Retina (tissue), 1 donor: ENCODE results near the gene GPAT2.
"Not testable (repeated sequence)": the region's sequence is repeated elsewhere in the genome, so short reads cannot be mapped to it uniquely, and the experiment has no call there.

ENCODE experiments used
- DNase-seq: peaks from one replicate; pipeline ENCODE4 v3.0.0-alpha.2; 2016

The GPAT2 gene

DNA sequence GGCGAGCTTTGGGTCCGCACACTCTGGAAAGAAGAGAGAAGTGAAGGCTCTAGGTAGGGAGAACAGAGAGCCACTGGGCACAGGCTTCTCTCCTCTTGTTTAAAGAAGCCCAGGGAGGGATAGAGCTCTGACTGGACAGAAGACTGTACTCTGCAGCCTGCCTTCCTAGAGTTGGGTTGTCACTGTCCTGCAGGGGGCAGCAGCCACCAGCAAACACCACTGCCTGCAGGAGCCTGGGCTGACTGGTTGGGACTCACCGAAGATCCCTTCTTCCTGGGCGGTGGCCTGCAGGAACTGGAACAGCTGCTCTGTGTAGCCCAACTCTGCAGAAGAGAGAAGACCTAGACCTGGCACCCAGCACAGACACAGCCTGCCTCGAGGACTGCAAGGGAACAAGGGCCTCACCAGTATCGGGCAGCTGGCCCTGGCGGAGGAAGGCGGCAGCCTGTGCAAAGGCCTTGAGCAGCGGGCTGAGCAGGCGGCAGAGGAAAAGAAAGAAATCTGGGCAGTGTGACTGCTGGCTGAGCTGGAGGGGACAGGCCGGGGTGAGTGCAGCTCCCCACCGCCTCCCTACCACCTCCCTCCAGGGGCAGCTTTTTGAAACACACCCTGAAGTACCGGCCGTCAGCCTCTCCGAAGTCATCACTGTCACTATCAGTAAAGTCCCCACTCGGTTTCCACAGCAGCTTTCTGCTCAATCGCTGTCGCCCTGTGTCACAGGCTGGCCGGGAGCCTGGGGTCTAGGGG is 11.8 kb downstream of the GPAT2 start:
- DNase-seq = peak; percentile 84

- not testable (repeated sequence) for DNase-seq
Measured at GRCh38 chr2:96022126-96022525, 12.6 kb downstream of the GPAT2 start.

GRCh38 chr2:96021142-96021541 is 13.6 kb downstream of the GPAT2 start:
- not testable (repeated sequence) for DNase-seq

GRCh38 chr2:96019909-96020590 is 14.7 kb downstream of the GPAT2 start:
- DNase-seq = not testable (repeated sequence)

GRCh38 chr2:96016321-96016720 is 18.4 kb downstream of the GPAT2 start:
- DNase-seq = not testable (repeated sequence)

DNA sequence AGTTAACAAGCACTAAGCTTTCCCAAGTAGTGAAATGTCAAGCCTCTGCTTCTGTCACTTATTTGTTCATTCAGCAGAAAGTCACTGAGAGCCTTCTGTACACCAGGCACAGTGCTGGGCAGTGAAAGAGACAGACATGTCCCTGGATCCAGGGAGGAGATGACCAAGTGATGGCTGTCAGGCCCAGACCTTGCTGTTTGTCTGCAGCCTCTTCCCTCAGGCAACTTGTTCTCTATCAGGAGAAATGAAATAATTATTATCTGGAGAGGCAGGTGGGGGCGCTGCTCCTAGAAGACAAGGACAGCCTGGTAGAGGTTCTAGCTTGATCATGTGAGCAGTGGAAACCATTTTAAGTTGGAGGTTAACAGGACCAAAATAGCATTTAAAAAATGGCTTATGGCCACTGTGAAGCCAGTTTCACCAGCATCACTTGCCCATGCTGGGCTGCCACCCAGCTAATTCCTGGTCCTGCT is 21.9 kb downstream of the GPAT2 start:
- not testable (repeated sequence) for DNase-seq

GRCh38 chr2:96012086-96012791 is 22.5 kb downstream of the GPAT2 start:
- DNase-seq = not testable (repeated sequence)

DNA sequence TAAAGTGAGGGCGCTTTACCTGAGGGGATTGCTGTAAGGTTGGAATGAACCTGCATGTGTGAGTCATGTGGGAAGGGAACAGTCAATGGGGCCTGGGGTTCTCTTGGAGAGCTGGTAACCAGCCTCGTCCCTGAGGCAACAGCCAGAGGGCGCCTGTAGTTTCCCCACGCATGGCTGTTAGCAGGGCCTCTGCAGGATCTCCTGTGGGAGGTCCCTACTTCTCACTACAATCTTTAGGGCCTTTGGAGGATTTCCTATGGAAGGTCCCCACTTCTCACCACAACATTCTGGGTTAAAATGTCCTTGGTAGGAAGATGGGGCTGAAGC is 23.6 kb downstream of the GPAT2 start:
- peak; percentile 43 for DNase-seq

- DNase-seq = peak; percentile 91
Measured at GRCh38 chr2:96010320-96011128, 24.2 kb downstream of the GPAT2 start.

DNA sequence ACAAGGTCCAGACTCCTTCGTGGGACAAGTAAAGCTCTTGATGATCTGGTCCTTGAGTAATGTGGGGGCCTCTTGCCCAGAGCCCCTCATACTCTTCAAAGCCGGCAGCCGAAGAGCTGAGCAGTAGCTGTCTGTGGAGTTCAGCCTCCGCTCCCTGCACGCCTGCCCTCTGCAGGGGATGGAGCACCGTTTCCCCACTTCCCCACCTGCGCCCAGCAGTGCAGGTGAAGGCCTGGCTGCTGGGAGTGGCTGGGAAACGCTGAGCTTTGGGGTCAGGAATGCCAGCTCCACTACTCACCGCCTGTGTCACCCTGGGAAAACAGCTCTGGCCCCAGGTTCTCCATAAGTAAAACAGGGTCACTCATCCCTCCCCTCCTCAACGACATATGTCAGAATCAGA is 24.9 kb downstream of the GPAT2 start:
- peak; percentile 51 for DNase-seq

- not testable (repeated sequence) for DNase-seq
Measured at GRCh38 chr2:96008051-96008450, 26.7 kb downstream of the GPAT2 start.

DNA sequence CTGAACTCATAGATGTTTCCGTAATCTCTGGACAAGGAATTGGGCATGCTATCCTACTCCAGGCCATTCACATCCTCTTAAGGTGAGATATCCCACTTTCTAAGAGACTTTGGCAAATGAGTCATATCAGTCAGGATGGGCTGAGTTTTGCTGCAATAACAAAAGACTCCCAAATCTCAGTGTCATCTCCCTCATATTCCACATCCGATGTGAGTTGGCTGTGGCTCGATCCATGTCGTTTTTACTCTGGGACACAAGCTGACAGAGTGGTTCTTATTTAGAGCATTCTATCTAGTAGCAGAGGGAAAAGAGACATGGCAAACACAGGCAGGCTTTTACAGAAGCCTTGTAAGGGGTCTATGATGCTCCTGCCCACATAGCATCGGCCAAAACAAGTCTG is 28.5 kb downstream of the GPAT2 start:
- not testable (repeated sequence) for DNase-seq

DNA sequence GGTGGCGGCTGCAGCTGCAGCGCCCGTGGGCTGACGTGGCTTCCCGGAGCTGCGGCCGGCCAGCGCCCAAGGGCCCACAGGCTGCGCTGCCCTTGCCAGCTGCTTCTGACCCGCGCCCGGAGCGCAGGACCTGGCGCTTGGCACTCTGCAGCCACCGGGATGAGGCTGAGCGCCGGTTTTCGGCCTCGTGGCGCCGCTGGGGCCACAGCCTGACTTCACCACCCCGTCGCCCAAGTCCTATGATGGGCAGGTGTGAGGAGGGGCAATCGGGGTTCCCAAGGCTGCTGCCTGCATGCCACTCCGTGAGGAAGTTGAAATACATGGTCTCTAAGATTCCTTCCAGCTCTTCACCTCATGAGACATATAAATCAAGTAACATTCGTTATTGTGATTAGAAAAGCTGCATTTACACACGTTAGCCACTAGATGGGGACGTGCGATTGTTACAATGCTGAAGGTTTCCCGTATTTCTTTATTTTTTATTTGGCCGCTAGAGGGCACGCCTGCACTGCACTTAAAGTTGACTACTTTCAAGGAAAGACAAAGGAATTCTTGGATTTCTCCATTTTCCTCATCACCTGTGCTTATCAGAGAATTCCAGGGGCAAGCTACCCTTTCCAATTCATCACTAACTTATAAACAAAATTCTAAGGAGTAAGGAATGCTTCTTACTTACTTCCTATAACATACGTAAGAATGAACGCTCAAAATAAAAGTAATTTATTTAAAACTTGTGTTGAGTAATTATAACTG is 42.0 kb downstream of the GPAT2 start:
- DNase-seq = peak; percentile 88

GRCh38 chr2:95992102-95992501 is 42.6 kb downstream of the GPAT2 start:
- not testable (repeated sequence) for DNase-seq

DNA sequence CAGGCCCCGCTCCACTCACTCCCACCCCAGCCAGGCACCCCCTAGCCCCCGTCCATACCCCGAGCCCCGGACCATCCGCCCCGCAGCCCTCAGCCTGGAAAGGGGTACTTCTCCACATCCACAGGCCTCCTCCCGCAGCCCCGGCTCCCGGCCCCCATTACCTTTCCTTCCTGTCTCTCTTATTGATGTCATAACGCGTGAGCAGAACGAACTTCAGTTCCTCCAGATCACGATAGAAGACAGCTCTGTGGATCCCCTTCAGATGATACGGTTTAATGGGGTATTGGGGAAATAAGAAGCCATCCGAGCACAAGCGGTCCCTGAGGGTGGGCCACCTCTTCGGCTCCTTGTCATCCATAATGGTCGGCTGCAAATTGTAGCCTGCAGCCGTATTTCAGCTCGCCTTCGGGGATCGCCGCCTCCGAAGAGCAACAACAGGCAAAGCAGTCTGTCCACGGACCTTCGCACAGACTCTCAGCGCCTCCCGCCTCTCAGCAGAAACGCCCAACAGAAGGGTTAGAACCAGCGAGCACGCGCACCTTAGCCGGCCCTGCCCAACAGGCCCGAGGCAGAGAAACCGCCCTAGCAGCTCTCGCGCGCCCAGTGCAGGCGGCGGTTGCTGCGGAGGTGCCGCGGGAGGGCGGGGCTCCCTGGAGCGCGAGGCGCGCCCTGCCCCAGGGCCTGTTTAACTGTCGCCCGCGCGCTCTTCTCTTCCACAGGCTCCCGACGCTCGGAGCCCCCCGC is 43.2 kb downstream of the GPAT2 start, which contains the start of gene ANKRD36C:
Gene ANKRD36C (minus strand): TSS at position 474 of the 744 bp plus-strand sequence. CDS start 116 bp downstream, at position 358.
- peak; percentile 80 for DNase-seq

GRCh38 chr2:95990884-95991283 is 43.8 kb downstream of the GPAT2 start:
- DNase-seq = not testable (repeated sequence)
